HCT116 (cell line): ENCODE data around the gene RPL28.

ENCODE experiments used
- EZH2 ChIP-seq: fragments of 200-600 bp; sonication (generic); IDR thresholded peaks from 2 replicates; pipeline ENCODE4 v1.6.1; 2017; ENCODE audit warnings: antibody characterized with exemption, mixed run types
- EZH2phosphoT487 ChIP-seq: fragments of 200-600 bp; IDR thresholded peaks from 2 replicates; pipeline ENCODE4 v1.6.1; 2018; ENCODE audit warnings: antibody characterized with exemption, borderline replicate concordance
- FOSL1 ChIP-seq: IDR thresholded peaks from 2 replicates; pipeline ENCODE4 v1.6.1; 2012; ENCODE audit warnings: low read depth
- JUND ChIP-seq: IDR thresholded peaks from 2 replicates; pipeline ENCODE4 v1.6.1; 2012
- MAX ChIP-seq: IDR thresholded peaks from 2 replicates; pipeline ENCODE4 v1.6.1; 2012
- POLR2A ChIP-seq: IDR thresholded peaks from 2 replicates; pipeline ENCODE4 v1.7.0; 2011; ENCODE audit warnings: borderline replicate concordance; ENCODE audit not compliant: insufficient read depth, insufficient read length; ENCODE audit errors: extremely low read depth
- POLR2AphosphoS5 ChIP-seq: IDR thresholded peaks from 2 replicates; pipeline ENCODE4 v1.6.1; 2011; ENCODE audit warnings: mild to moderate bottlenecking, low read depth, low read length, moderate library complexity
- RAD21 ChIP-seq: IDR thresholded peaks from 2 replicates; pipeline ENCODE4 v1.6.1; 2012; ENCODE audit warnings: low read depth, mild to moderate bottlenecking
- SP1 ChIP-seq: IDR thresholded peaks from 2 replicates; pipeline ENCODE4 v1.6.1; 2012; ENCODE audit warnings: low read depth
- TCF7L2 ChIP-seq: IDR thresholded peaks from 2 replicates; pipeline ENCODE4 v1.7.0; 2011; ENCODE audit warnings: borderline replicate concordance, inconsistent platforms; ENCODE audit not compliant: insufficient read depth, insufficient read length; ENCODE audit errors: extremely low read depth
- YY1 ChIP-seq: IDR thresholded peaks from 2 replicates; pipeline ENCODE4 v1.6.1; 2011; ENCODE audit warnings: low read length, low read depth, moderate library complexity, mild to moderate bottlenecking; ENCODE audit not compliant: insufficient replicate concordance; ENCODE audit errors: extremely low read depth
- ZNF274 ChIP-seq: fragments of 200-500 bp; sonication (Bioruptor generic); IDR thresholded peaks from 2 replicates; pipeline ENCODE4 v1.6.1; 2014; ENCODE audit warnings: mild to moderate bottlenecking, low read depth, low read length, inconsistent platforms
- TF ChIP-seq, protein P1 (sequence below), 3 experiments: fragments of 200-600 bp in 1 of 3; sonication (generic) in 1 of 3; IDR thresholded peaks in 2 of 3; conservative IDR thresholded peaks in 1 of 3; 2 replicates each; pipeline ENCODE4 v1.5.1; 2012 to 2017; ENCODE audit warnings: low read depth in 2 of 3, low read length in 2 of 3, antibody characterized with exemption in 1 of 3, borderline replicate concordance in 1 of 3, control low read depth in 1 of 3, mild to moderate bottlenecking in 1 of 3, mixed read lengths in 1 of 3, mixed run types in 1 of 3, moderate library complexity in 1 of 3; ENCODE audit not compliant: insufficient read depth in 1 of 3
- TF ChIP-seq, protein P2 (sequence below): IDR thresholded peaks from 2 replicates; pipeline ENCODE4 v1.6.1; 2012

GRCh38 chr19:55391702-55392615 is 6.2 kb downstream of the RPL28 start:
- TF ChIP-seq ZNF274 = no peak
- no peak for TF ChIP-seq RAD21
- TF ChIP-seq FOSL1 = no peak
- no peak for TF ChIP-seq POLR2A
- TF ChIP-seq POLR2AphosphoS5 = 0 out of 2 replicates have a peak, but pooled peaks have one; percentile 11
- TF ChIP-seq, protein P1, sequence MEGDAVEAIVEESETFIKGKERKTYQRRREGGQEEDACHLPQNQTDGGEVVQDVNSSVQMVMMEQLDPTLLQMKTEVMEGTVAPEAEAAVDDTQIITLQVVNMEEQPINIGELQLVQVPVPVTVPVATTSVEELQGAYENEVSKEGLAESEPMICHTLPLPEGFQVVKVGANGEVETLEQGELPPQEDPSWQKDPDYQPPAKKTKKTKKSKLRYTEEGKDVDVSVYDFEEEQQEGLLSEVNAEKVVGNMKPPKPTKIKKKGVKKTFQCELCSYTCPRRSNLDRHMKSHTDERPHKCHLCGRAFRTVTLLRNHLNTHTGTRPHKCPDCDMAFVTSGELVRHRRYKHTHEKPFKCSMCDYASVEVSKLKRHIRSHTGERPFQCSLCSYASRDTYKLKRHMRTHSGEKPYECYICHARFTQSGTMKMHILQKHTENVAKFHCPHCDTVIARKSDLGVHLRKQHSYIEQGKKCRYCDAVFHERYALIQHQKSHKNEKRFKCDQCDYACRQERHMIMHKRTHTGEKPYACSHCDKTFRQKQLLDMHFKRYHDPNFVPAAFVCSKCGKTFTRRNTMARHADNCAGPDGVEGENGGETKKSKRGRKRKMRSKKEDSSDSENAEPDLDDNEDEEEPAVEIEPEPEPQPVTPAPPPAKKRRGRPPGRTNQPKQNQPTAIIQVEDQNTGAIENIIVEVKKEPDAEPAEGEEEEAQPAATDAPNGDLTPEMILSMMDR (IDR thresholded peaks at IDR 0.05 in 2 of 3, conservative IDR thresholded peaks at IDR 0.05 in 1 of 3; ENCODE audit: borderline replicate concordance in 1 of 3, insufficient read depth in 1 of 3, low read depth in 2 of 3, low read length in 2 of 3) = no peak
- TF ChIP-seq MAX = no peak
- TF ChIP-seq TCF7L2 = no peak
- TF ChIP-seq EZH2phosphoT487 = no peak
- TF ChIP-seq YY1 = no peak
- TF ChIP-seq SP1 = no peak
- no peak for TF ChIP-seq JUND
- TF ChIP-seq, protein P2, sequence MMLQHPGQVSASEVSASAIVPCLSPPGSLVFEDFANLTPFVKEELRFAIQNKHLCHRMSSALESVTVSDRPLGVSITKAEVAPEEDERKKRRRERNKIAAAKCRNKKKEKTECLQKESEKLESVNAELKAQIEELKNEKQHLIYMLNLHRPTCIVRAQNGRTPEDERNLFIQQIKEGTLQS = no peak
- TF ChIP-seq EZH2 = no peak
